G401 (cell line): ENCODE results near the gene CLDN20. TPM values are rescaled to one million over a fixed set of nuclear protein-coding genes. Genes with fewer than 3 reads are reported as not detected.

ENCODE experiments used
- DNase-seq: peaks from one replicate; pipeline ENCODE4 v3.0.0-alpha.2; 2015; ENCODE audit warnings: low spot score
- in situ Hi-C: cut with HindIII; loops from 2 replicates; pipeline ENCODE4 v1.10.0; 2016; ENCODE audit warnings: low sequenced_read_pairs, mixed read lengths
- total RNA-seq: library from RNA; depleted of rRNA; stranded (reverse); fragments of >200 nt; shearing (Covaris generic); gene quantifications from 2 replicates; pipeline ENCODE4 v1.2.3, GENCODE V29; 2014; rRNA removed

CLDN20 gene
- total RNA-seq, 1 experiment from 2014 or later = not detected

- no peak for DNase-seq
- in situ Hi-C loops = no loop called here
Observed at GRCh38 chr6:155325700-155326516, 62.1 kb downstream of the CLDN20 start.

Other genes starting within 250 kb of the CLDN20 start
- 13.0 and 13.3 TPM in 2 replicates for gene TFB1M, start 50.5 kb downstream of the CLDN20 start, total RNA-seq
- 0.10 TPM in 1 of 2 replicates, not detected in the other for gene NOX3, start 191.8 kb downstream of the CLDN20 start, total RNA-seq